A673 (cell line): Measurements from ENCODE around the gene TRAPPC12. TPM values are rescaled to one million over a fixed set of nuclear protein-coding genes. Genes with fewer than 3 reads are reported as not detected.

Experiments
- BruUV-seq: library from RNA; stranded (reverse); fragments of 400-500 nt; replicated peaks from 2 replicates; lab custom pipeline; 2021; lab: Mats Ljungman, UMichigan
- CTCF ChIA-PET: fragments of 300-600 bp; sonication (Branson Sonifier 250); formaldehyde crosslinking; loops from one replicate; lab custom pipeline; 2022; ENCODE audit warnings: antibody characterized with exemption; lab: Charles Lee
- POLR2A ChIA-PET: fragments of 300-600 bp; sonication (Branson Sonifier 250); formaldehyde crosslinking; loops from one replicate; lab custom pipeline; 2022; ENCODE audit warnings: antibody characterized with exemption; ENCODE audit not compliant: low non-redundant PET; lab: Charles Lee
- DNase-seq: peaks from one replicate; pipeline ENCODE4 v3.0.0-alpha.2; 2015; ENCODE audit warnings: low spot score
- H3K27ac ChIP-seq: fragments of 200-600 bp; sonication (generic); 2 replicates; pipeline ENCODE4 v1.5.1; 2016; ENCODE audit warnings: mixed run types, low read depth, mild to moderate bottlenecking, mixed read lengths, antibody characterized with exemption, low read length; ENCODE audit not compliant: poor library complexity, severe bottlenecking
- H3K27me3 ChIP-seq: fragments of 200-600 bp; sonication (generic); replicated peaks from 2 replicates; pipeline ENCODE4 v1.6.1; 2017; ENCODE audit warnings: mixed run types, low read depth, mild to moderate bottlenecking, mixed read lengths, antibody characterized with exemption, low read length; ENCODE audit not compliant: insufficient read depth, poor library complexity
- H3K36me3 ChIP-seq: fragments of 200-600 bp; sonication (generic); 2 replicates; pipeline ENCODE4 v1.6.1; 2016; ENCODE audit warnings: mixed run types, mild to moderate bottlenecking, mixed read lengths, antibody characterized with exemption, low read length; ENCODE audit not compliant: insufficient read depth, poor library complexity, severe bottlenecking
- H3K4me1 ChIP-seq: fragments of 200-600 bp; sonication (generic); 2 replicates; pipeline ENCODE4 v1.6.1; 2017; ENCODE audit warnings: mixed run types, mild to moderate bottlenecking, mixed read lengths, antibody characterized with exemption, low read length; ENCODE audit not compliant: insufficient read depth, poor library complexity, severe bottlenecking
- H3K4me3 ChIP-seq: fragments of 200-600 bp; sonication (generic); 2 replicates; pipeline ENCODE4 v1.5.1; 2016; ENCODE audit warnings: low read depth, mixed run types, mild to moderate bottlenecking, mixed read lengths, low read length; ENCODE audit not compliant: poor library complexity, severe bottlenecking
- H3K9me3 ChIP-seq: fragments of 200-600 bp; sonication (generic); 2 replicates; pipeline ENCODE4 v1.6.1; 2016; ENCODE audit warnings: mixed run types, low read depth, mild to moderate bottlenecking, mixed read lengths, antibody characterized with exemption, low read length; ENCODE audit not compliant: poor library complexity, severe bottlenecking
- CTCF ChIP-seq: fragments of 300-800, 200-600 bp; sonication (generic); conservative IDR thresholded peaks from 2 replicates; pipeline ENCODE4 v1.5.1; 2017; ENCODE audit warnings: low read depth, mild to moderate bottlenecking, antibody characterized with exemption, low read length, moderate library complexity, mixed read lengths
- EZH2 ChIP-seq: fragments of 200-600 bp; sonication (generic); IDR thresholded peaks from 2 replicates; pipeline ENCODE4 v1.6.1; 2017; ENCODE audit warnings: borderline replicate concordance, low read depth, mild to moderate bottlenecking, mixed read lengths, antibody characterized with exemption, low read length; ENCODE audit not compliant: poor library complexity, severe bottlenecking
- intact Hi-C: fragments of 100-400 bp; cut with micrococcal nuclease; formaldehyde crosslinking; loops from one replicate; pipeline ENCODE4 v1.10.0; 2022; ENCODE audit not compliant: unreplicated experiment
- total RNA-seq: library from RNA; stranded (reverse); gene quantifications from 2 replicates; pipeline ENCODE4 v1.2.3, GENCODE V29; 2021

The TRAPPC12 gene
- total RNA-seq, 1 experiment from 2014 or later = 94.4 TPM

GRCh38 chr2:3487028-3487425 is 107.5 kb downstream of the TRAPPC12 start:
- H3K27ac ChIP-seq = no peak overlapping the region
- intact Hi-C loops = no loop called here
- DNase-seq = no peak
- BruUV-seq = no TSS peak
- TF ChIP-seq EZH2 (no peak), CTCF (no peak)
- ChIA-PET CTCF (no interaction called here), POLR2A (no interaction called here)
- no peaks in the 10 kb centered on the region for H3K9me3 ChIP-seq
- no peaks in the 10 kb centered on the region for H3K27me3 ChIP-seq
- no peaks in the 10 kb centered on the region for H3K36me3 ChIP-seq
- no peak overlapping the region for H3K4me3 ChIP-seq
- H3K4me1 ChIP-seq = no peaks in the 10 kb centered on the region

- no peaks in the 10 kb centered on the region for H3K4me1 ChIP-seq
- no peaks in the 10 kb centered on the region for H3K9me3 ChIP-seq
- TF ChIP-seq EZH2 = no peak
- no peak for TF ChIP-seq CTCF
- no TSS peak for BruUV-seq
- H3K27ac ChIP-seq = no peak overlapping the region
- H3K27me3 ChIP-seq = no peaks in the 10 kb centered on the region
- intact Hi-C loops = no loop called here
- ChIA-PET POLR2A (no interaction called here), CTCF (no interaction called here)
- no peak for DNase-seq
- H3K4me3 ChIP-seq = no peak overlapping the region
- no peaks in the 10 kb centered on the region for H3K36me3 ChIP-seq
These were observed 107.9 kb downstream of the TRAPPC12 start for GRCh38 chr2:3487432-3487831.

GRCh38 chr2:3488061-3488531 is 108.6 kb downstream of the TRAPPC12 start:
- intact Hi-C loops = no loop called here
- no peaks in the 10 kb centered on the region for H3K27me3 ChIP-seq
- no peak for DNase-seq
- no peaks in the 10 kb centered on the region for H3K36me3 ChIP-seq
- no peak overlapping the region for H3K27ac ChIP-seq
- no peak for TF ChIP-seq CTCF
- TF ChIP-seq EZH2 = no peak
- H3K9me3 ChIP-seq = no peaks in the 10 kb centered on the region
- H3K4me1 ChIP-seq = no peaks in the 10 kb centered on the region
- ChIA-PET POLR2A (no interaction called here), CTCF (no interaction called here)
- BruUV-seq = no TSS peak
- no peak overlapping the region for H3K4me3 ChIP-seq
